Measurements from ENCODE around the gene TMEM97.
"Not testable (repeated sequence)": the region's sequence is repeated elsewhere in the genome, so short reads cannot be mapped to it uniquely, and the experiment has no call there.

The TMEM97 gene

GRCh38 chr17:28318759-28319597 is at the start of gene TMEM97:
TMEM97 (plus strand) TSS chr17:28319200; CDS start chr17:28319240, 40 bp downstream.
- peak within 1 kb of the TSS; percentile 88 for H3K4me3 ChIP-seq (ENCODE audit: control insufficient read depth, low read depth, low read length)
- peak; percentile 4 for TF ChIP-seq CTCF (conservative IDR thresholded peaks at IDR 0.05; ENCODE audit: control insufficient read depth, insufficient read depth, low read depth, low read length)
- peak; percentile 96 for DNase-seq (ENCODE audit: low read depth)

GRCh38 chr17:28270055-28270454 is 48.9 kb upstream of the TMEM97 start:
- DNase-seq (ENCODE audit: low read depth) = no peak
- no peak overlapping the region for H3K4me3 ChIP-seq (ENCODE audit: control insufficient read depth, low read depth, low read length)
- TF ChIP-seq CTCF (conservative IDR thresholded peaks at IDR 0.05; ENCODE audit: control insufficient read depth, insufficient read depth, low read depth, low read length) = no peak

GRCh38 chr17:28270926-28271325 is 48.1 kb upstream of the TMEM97 start:
- no peak for TF ChIP-seq CTCF (conservative IDR thresholded peaks at IDR 0.05; ENCODE audit: control insufficient read depth, insufficient read depth, low read depth, low read length)
- DNase-seq (ENCODE audit: low read depth) = no peak
- H3K4me3 ChIP-seq (ENCODE audit: control insufficient read depth, low read depth, low read length) = no peak overlapping the region

- H3K4me3 ChIP-seq (ENCODE audit: control insufficient read depth, low read depth, low read length) = no peak overlapping the region
- no peak for DNase-seq (ENCODE audit: low read depth)
- no peak for TF ChIP-seq CTCF (conservative IDR thresholded peaks at IDR 0.05; ENCODE audit: control insufficient read depth, insufficient read depth, low read depth, low read length)
Measured at GRCh38 chr17:28271431-28271830, 47.6 kb upstream of the TMEM97 start.

- TF ChIP-seq CTCF (conservative IDR thresholded peaks at IDR 0.05; ENCODE audit: control insufficient read depth, insufficient read depth, low read depth, low read length) = no peak
- H3K4me3 ChIP-seq (ENCODE audit: control insufficient read depth, low read depth, low read length) = no peak overlapping the region
- peak; percentile 69 for DNase-seq (ENCODE audit: low read depth)
Measured at GRCh38 chr17:28272166-28272565, 46.8 kb upstream of the TMEM97 start.

- not testable (repeated sequence) for DNase-seq (ENCODE audit: low read depth); H3K4me3 ChIP-seq (ENCODE audit: control insufficient read depth, low read depth, low read length)
Measured at GRCh38 chr17:28273341-28273740, 45.7 kb upstream of the TMEM97 start.

GRCh38 chr17:28274591-28275265 is 44.3 kb upstream of the TMEM97 start:
- no peak for DNase-seq (ENCODE audit: low read depth)
- H3K4me3 ChIP-seq (ENCODE audit: control insufficient read depth, low read depth, low read length) = no peak overlapping the region
- TF ChIP-seq CTCF (conservative IDR thresholded peaks at IDR 0.05; ENCODE audit: control insufficient read depth, insufficient read depth, low read depth, low read length) = no peak

All from fibroblast of mammary gland (primary cell).